Measurements from ENCODE around the gene PGAP2. TPM values are rescaled to one million over a fixed set of nuclear protein-coding genes. Genes with fewer than 3 reads are reported as not detected.

The PGAP2 gene
- total and polyA plus RNA-seq, 2 donors (not counting 3 experiments of a cell fraction or from before 2014, with no cell fraction given), result 18.3 to 34.1 TPM

GRCh38 chr11:3799873-3800272 lies 8.5 kb upstream of the PGAP2 start:
- CTCF ChIA-PET, result interaction anchor here (3.2 kb wide), 1 partner anchor 9 kb away, joined by 19 read pairs; the partner anchor contains the start of gene PGAP2
- no peaks in the 10 kb centered on the region for H3K9me3 ChIP-seq (replicated peaks; ENCODE audit: control insufficient read depth, insufficient read depth, low read length)
- BruUV-seq (replicated peaks), result no TSS peak
- H3K4me3 ChIP-seq (replicated peaks in 1 of 3; ENCODE audit: insufficient read depth in 1 of 3, low read depth in 1 of 3, low read length in 3 of 3), result no peak overlapping the region
- no peaks in the 10 kb centered on the region for H3K9me1 ChIP-seq (replicated peaks; ENCODE audit: control insufficient read depth, extremely low read depth, insufficient read depth, low read length)
- H3K27me3 ChIP-seq (ENCODE audit: control insufficient read depth in 2 of 2, insufficient read depth in 2 of 2, low read length in 2 of 2), result no peaks in the 10 kb centered on the region
- H3K36me3 ChIP-seq (ENCODE audit: control insufficient read depth in 2 of 2, extremely low read depth in 1 of 2, insufficient read depth in 2 of 2, low read length in 2 of 2), result no peaks in the 10 kb centered on the region
- no peak overlapping the region for H3K4me2 ChIP-seq (ENCODE audit: insufficient read depth, low read length)
- POLR2A ChIA-PET, result no interaction called here
- no peak overlapping the region for H3K27ac ChIP-seq (ENCODE audit: insufficient read depth, low read depth, low read length)
- peaks cover 24% of the 10 kb centered on the region for H3K79me2 ChIP-seq (ENCODE audit: control insufficient read depth, insufficient read depth, low read length)
- intact Hi-C loops (cut with micrococcal nuclease) (no loop called here), dilution Hi-C loops (cut with MboI; ENCODE audit: extremely low pct_ligation_motif_present, low sequenced_read_pairs) (no loop called here)
- no peak for DNase-seq (ENCODE audit: low read depth, low spot score)
- H2AFZ ChIP-seq (ENCODE audit: low read depth, low read length), result no peak overlapping the region
- H3K4me1 ChIP-seq (ENCODE audit: control insufficient read depth, extremely low read depth, insufficient read depth, low read length), result peaks cover 19% of the 10 kb centered on the region
- no peak for FAIRE-seq
- H3K9ac ChIP-seq (replicated peaks; ENCODE audit: extremely low read depth, insufficient read depth, low read length), result no peak overlapping the region
- no peak for TF ChIP-seq JUN (IDR thresholded peaks at IDR 0.05; ENCODE audit: borderline replicate concordance, insufficient read depth, insufficient read length, low read depth)
- no peak for TF ChIP-seq POLR2AphosphoS5 (IDR thresholded peaks at IDR 0.05; ENCODE audit: insufficient read depth, low read depth, low read length)
- no peak for TF ChIP-seq MYC (IDR thresholded peaks at IDR 0.05; ENCODE audit: low read depth, low read length)
- TF ChIP-seq CTCF (IDR thresholded peaks at IDR 0.05; ENCODE audit: extremely low read depth in 1 of 2, insufficient read depth in 1 of 2, low read depth in 1 of 2, low read length in 2 of 2), result no peak
- TF ChIP-seq GATA2 (IDR thresholded peaks at IDR 0.05; ENCODE audit: insufficient read depth, insufficient read length, low read depth, low read length), result no peak
- no peak for TF ChIP-seq POLR2A (IDR thresholded peaks at IDR 0.05; ENCODE audit: low read depth, low read length)
- no peak for TF ChIP-seq FOS (IDR thresholded peaks at IDR 0.05; ENCODE audit: borderline replicate concordance, insufficient read depth, low read length)
- TF ChIP-seq EZH2 (IDR thresholded peaks at IDR 0.05; ENCODE audit: borderline replicate concordance, low read depth, low read length, severe bottlenecking), result no peak
- no peak for TF ChIP-seq MAX (IDR thresholded peaks at IDR 0.05; ENCODE audit: insufficient read depth, insufficient read length)
- peaks cover 4% of the 10 kb centered on the region for H4K20me1 ChIP-seq (replicated peaks; ENCODE audit: control insufficient read depth, extremely low read depth, insufficient read depth, low read length)

Measured in endothelial cell of umbilical vein (primary cell).